BLaER1 (cell line): ENCODE results near the gene DMGDH.

ENCODE experiments used
- H3K27ac ChIP-seq: shearing (Covaris generic); formaldehyde crosslinking; 2 replicates; pipeline ENCODE4 v1.8.1; 2022
- H3K27me3 ChIP-seq: shearing (Covaris generic); formaldehyde crosslinking; 2 replicates; pipeline ENCODE4 v1.8.1; 2022
- H3K36me3 ChIP-seq: shearing (Covaris generic); formaldehyde crosslinking; 2 replicates; pipeline ENCODE4 v1.8.1; 2022
- H3K4me1 ChIP-seq: shearing (Covaris generic); formaldehyde crosslinking; 2 replicates; pipeline ENCODE4 v1.8.1; 2022
- H3K4me2 ChIP-seq: shearing (Covaris generic); formaldehyde crosslinking; 2 replicates; pipeline ENCODE4 v1.8.1; 2022
- H3K4me3 ChIP-seq: shearing (Covaris generic); formaldehyde crosslinking; 2 replicates; pipeline ENCODE4 v1.8.1; 2022
- H3K9ac ChIP-seq: shearing (Covaris generic); formaldehyde crosslinking; 2 replicates; pipeline ENCODE4 v1.8.1; 2022
- H3K9me3 ChIP-seq: shearing (Covaris generic); formaldehyde crosslinking; 2 replicates; pipeline ENCODE4 v1.8.1; 2022
- H4K20me1 ChIP-seq: shearing (Covaris generic); formaldehyde crosslinking; 2 replicates; pipeline ENCODE4 v1.8.1; 2022
- Cebpa-rat ChIP-seq: shearing (Covaris generic); IDR thresholded peaks from 2 replicates; pipeline ENCODE4 v1.8.1; 2022

DMGDH gene

GRCh38 chr5:79021753-79022152 is 47.7 kb downstream of the DMGDH start:
- no peak overlapping the region for H3K27ac ChIP-seq
- no peak overlapping the region for H3K9ac ChIP-seq
- no peaks in the 10 kb centered on the region for H3K9me3 ChIP-seq
- H4K20me1 ChIP-seq: no peaks in the 10 kb centered on the region
- no peaks in the 10 kb centered on the region for H3K36me3 ChIP-seq
- no peaks in the 10 kb centered on the region; the same call in 1 of the 2 replicates for H3K27me3 ChIP-seq
- peak overlapping the region; percentile 30 for H3K4me2 ChIP-seq
- TF ChIP-seq Cebpa-rat: no peak
- no peak overlapping the region for H3K4me3 ChIP-seq
- H3K4me1 ChIP-seq: peaks cover 9% of the 10 kb centered on the region

DNA sequence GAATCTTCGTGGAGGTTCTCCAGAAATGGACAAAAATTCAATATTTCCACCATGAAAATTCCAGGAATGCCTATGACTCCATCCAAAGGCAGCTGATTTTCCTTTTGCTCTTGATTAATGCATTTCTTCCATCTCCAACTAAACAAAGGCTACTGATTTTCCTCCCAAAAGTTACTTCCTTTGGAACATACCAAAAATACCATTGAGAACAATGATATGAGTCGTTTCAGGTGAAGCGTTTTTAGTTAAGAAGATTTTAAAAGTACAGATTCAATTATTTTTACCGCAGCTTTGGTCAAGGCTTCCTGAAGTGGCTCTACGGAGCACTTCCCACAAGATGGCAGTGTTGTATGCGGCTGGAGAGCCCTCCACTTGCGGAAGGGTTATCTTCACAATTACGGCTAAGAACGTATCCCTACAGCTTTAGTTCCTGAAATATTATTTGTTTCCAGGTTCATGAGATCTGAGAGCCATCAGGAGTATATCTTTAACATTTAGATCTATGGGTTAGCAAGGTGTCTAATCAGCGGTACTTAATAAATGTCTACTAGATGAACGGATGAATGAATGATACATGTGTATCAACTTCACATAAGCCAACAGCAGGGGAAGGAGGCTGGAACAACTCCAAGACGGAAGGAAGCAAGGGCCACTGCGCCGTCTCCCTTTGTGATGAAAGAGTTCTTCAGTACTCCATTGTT is 48.5 kb downstream of the DMGDH start:
- TF ChIP-seq Cebpa-rat: no peak
- Histone ChIP-seq H3K27me3 (no peaks in the 10 kb centered on the region; the same call in 1 of the 2 replicates), H3K27ac (no peak overlapping the region), H3K9ac (no peak overlapping the region), H3K4me3 (no peak overlapping the region), H3K36me3 (no peaks in the 10 kb centered on the region), H3K4me1 (peaks cover 9% of the 10 kb centered on the region), H3K4me2 (0 out of 2 replicates have a peak overlapping the region, but pooled peaks have one; percentile 30), H3K9me3 (no peaks in the 10 kb centered on the region), H4K20me1 (no peaks in the 10 kb centered on the region)

- Histone ChIP-seq H3K27ac (no peak overlapping the region), H3K9me3 (peaks cover 17% of the 10 kb centered on the region), H3K4me2 (no peak overlapping the region), H3K27me3 (no peaks in the 10 kb centered on the region; the same call in 1 of the 2 replicates), H3K4me3 (no peak overlapping the region), H3K36me3 (no peaks in the 10 kb centered on the region), H3K9ac (no peak overlapping the region), H3K4me1 (no peaks in the 10 kb centered on the region), H4K20me1 (no peaks in the 10 kb centered on the region)
- TF ChIP-seq Cebpa-rat: no peak
Observed at GRCh38 chr5:79014631-79015030, 54.8 kb downstream of the DMGDH start.

DNA sequence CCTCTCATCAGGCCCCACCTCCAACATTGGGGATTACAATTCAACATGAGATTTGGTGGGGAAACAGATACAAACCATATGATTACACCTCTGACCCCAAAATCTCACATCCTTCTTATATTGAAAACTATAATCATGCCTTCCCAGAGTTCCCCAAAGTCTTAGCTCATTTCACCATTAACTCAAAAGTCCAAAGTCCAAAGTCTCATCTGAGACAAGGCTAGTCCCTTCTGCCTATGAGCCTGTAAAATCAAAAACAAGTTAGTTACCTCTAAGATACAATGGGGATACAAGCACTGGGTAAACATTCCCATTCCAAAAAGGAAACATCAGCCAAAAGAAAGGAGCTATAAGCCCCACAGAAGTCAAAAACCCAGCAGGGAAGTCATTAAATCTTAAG is 57.6 kb downstream of the DMGDH start:
- Histone ChIP-seq H3K9ac (no peak overlapping the region), H3K4me2 (no peak overlapping the region), H3K36me3 (no peaks in the 10 kb centered on the region), H3K27ac (no peak overlapping the region), H4K20me1 (no peaks in the 10 kb centered on the region), H3K4me3 (no peak overlapping the region), H3K9me3 (peaks cover 17% of the 10 kb centered on the region), H3K4me1 (no peaks in the 10 kb centered on the region), H3K27me3 (no peaks in the 10 kb centered on the region)
- TF ChIP-seq Cebpa-rat: no peak

DNA sequence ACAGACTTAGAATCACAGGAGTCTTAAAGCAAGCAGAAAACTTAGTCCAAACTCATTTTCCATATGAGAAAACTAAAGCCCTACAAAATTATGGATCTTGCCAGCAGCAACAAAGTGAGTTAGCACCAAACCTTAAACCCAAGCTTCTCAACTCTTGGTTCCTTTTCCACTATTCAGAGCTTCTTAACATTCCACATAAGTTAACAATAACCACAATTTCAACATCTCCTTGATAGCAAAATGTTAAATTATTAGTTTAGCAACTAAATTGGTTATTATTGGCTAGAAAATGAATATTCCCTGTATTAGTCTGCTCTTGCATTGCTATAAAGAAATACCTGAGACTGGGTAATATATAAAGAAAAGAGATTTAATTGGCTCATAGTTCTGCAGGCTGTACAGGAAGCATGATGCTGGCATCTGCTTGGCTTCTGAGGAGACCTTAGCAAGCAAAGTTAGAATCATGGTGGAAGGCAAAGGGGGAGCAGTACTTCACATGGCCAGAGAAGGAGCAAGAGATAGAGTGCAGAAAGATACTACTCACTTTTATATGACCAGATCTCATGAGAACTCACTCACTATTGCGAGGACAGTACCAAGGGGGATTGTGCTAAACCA is 58.1 kb downstream of the DMGDH start:
- Histone ChIP-seq H3K4me2 (no peak overlapping the region), H4K20me1 (no peaks in the 10 kb centered on the region), H3K9me3 (peaks cover 17% of the 10 kb centered on the region), H3K27me3 (no peaks in the 10 kb centered on the region), H3K4me3 (no peak overlapping the region), H3K4me1 (no peaks in the 10 kb centered on the region), H3K36me3 (no peaks in the 10 kb centered on the region), H3K9ac (no peak overlapping the region), H3K27ac (no peak overlapping the region)
- TF ChIP-seq Cebpa-rat: no peak

- TF ChIP-seq Cebpa-rat: no peak
- H4K20me1 ChIP-seq: no peaks in the 10 kb centered on the region
- H3K27me3 ChIP-seq: no peaks in the 10 kb centered on the region
- no peak overlapping the region for H3K4me2 ChIP-seq
- no peak overlapping the region for H3K9ac ChIP-seq
- H3K9me3 ChIP-seq: peaks cover 12% of the 10 kb centered on the region
- no peaks in the 10 kb centered on the region for H3K36me3 ChIP-seq
- H3K4me3 ChIP-seq: no peak overlapping the region
- H3K4me1 ChIP-seq: no peaks in the 10 kb centered on the region
- H3K27ac ChIP-seq: no peak overlapping the region
Observed at GRCh38 chr5:79008362-79008761, 61.1 kb downstream of the DMGDH start.

DNA sequence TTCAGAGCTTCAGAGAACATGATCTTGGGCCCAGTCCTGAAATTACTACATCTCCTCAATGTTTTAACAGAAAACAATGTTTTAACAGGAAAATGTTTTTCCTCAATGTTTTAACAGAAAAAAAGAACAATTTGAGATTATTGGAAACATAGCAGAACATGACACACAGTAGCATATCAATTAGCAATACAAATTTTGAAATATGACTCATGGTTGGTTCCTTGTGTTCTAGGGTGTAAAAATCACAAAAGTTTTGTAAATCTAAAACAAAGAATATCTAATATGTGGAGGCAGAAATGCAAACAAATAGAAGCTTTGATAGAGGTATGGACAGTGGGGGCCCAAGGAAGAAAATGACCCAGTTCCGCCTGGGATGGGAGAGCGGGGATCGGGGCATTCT is 61.6 kb downstream of the DMGDH start:
- TF ChIP-seq Cebpa-rat: no peak
- no peak overlapping the region for H3K27ac ChIP-seq
- H4K20me1 ChIP-seq: no peaks in the 10 kb centered on the region
- peaks cover 9% of the 10 kb centered on the region for H3K9me3 ChIP-seq
- H3K27me3 ChIP-seq: no peaks in the 10 kb centered on the region
- H3K4me2 ChIP-seq: no peak overlapping the region
- H3K9ac ChIP-seq: no peak overlapping the region
- no peak overlapping the region for H3K4me3 ChIP-seq
- no peaks in the 10 kb centered on the region for H3K36me3 ChIP-seq
- H3K4me1 ChIP-seq: no peaks in the 10 kb centered on the region

DNA sequence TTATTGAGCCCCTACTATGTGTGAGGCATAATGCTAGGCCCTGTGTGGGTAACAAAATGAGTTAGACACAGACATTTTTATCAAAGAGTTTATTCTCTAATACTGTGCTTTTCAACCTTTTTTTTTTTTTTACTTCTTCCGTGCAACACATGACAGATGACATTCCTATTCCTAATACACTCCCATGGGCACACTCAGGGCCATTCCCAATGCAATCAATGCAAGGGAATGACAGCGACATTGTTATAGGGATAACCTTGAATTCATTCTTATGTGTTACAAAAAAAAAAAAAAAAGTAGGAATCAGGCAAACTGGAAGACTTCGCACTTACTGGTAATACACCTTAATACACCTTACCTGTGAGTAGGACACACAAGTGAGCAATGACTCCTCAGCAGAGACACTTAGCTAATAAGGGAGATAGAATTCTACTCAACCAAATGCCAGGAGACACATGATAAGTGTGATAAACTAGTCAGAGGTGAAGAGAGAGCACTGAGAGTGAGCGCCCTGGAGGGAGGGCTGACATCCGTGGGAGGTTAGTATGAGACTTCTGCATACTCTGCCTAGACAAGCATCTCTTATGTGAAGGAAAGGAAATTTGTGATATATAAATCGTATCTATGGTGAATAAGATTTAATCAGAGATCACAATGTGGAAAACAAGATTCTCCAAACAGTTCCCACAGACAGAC is 63.4 kb downstream of the DMGDH start:
- no peaks in the 10 kb centered on the region for H4K20me1 ChIP-seq
- H3K36me3 ChIP-seq: no peaks in the 10 kb centered on the region
- H3K4me3 ChIP-seq: no peak overlapping the region
- TF ChIP-seq Cebpa-rat: no peak
- no peak overlapping the region for H3K4me2 ChIP-seq
- H3K27ac ChIP-seq: no peak overlapping the region
- H3K4me1 ChIP-seq: no peaks in the 10 kb centered on the region
- no peak overlapping the region for H3K9ac ChIP-seq
- H3K9me3 ChIP-seq: no peaks in the 10 kb centered on the region
- no peaks in the 10 kb centered on the region for H3K27me3 ChIP-seq

DNA sequence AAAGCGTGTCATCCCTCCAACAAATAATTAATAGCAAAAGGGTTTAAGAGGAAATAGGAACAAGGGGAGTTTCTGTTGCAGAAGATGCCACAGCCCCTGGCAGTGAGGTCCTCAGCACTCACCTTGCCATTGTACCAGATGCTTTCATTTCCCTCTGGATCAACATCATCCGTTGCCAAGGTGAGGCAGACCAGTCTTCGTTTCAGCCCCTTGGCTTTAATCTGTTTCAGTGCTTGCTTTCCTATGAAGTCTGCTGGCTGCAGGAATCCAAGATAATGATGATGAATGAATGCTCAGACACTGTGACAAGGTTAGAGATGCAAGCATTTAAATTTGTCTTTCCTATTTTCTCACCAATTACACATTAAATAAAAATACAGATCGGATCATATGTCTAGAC is 64.3 kb downstream of the DMGDH start:
- H4K20me1 ChIP-seq: no peaks in the 10 kb centered on the region
- no peaks in the 10 kb centered on the region for H3K27me3 ChIP-seq
- no peaks in the 10 kb centered on the region for H3K36me3 ChIP-seq
- H3K4me1 ChIP-seq: no peaks in the 10 kb centered on the region
- no peaks in the 10 kb centered on the region for H3K9me3 ChIP-seq
- TF ChIP-seq Cebpa-rat: no peak
- no peak overlapping the region for H3K4me3 ChIP-seq
- no peak overlapping the region for H3K4me2 ChIP-seq
- no peak overlapping the region for H3K9ac ChIP-seq
- no peak overlapping the region for H3K27ac ChIP-seq

- H3K9ac ChIP-seq: no peak overlapping the region
- no peaks in the 10 kb centered on the region for H3K36me3 ChIP-seq
- H3K4me1 ChIP-seq: no peaks in the 10 kb centered on the region
- no peak for TF ChIP-seq Cebpa-rat
- no peaks in the 10 kb centered on the region for H3K27me3 ChIP-seq
- no peak overlapping the region for H3K4me2 ChIP-seq
- H3K9me3 ChIP-seq: no peaks in the 10 kb centered on the region
- no peak overlapping the region for H3K4me3 ChIP-seq
- no peaks in the 10 kb centered on the region for H4K20me1 ChIP-seq
- H3K27ac ChIP-seq: no peak overlapping the region
Observed at GRCh38 chr5:79002374-79002773, 67.1 kb downstream of the DMGDH start.
